Stimulated activated CD8-positive, alpha-beta memory T cell treated with anti-CD3 and anti-CD28 coated beads, Interleukin-7, amount 100 ng/mL, for 1 hour (primary cell): ENCODE data around the gene KRT7.
"Not testable (repeated sequence)": the region's sequence is repeated elsewhere in the genome, so short reads cannot be mapped to it uniquely, and the experiment has no call there.

ENCODE experiments used
- DNase-seq, 2 donors: peaks; one replicate each; pipeline ENCODE4 v3.0.0-alpha.2; 2020; ENCODE audit warnings: low read depth in 2 of 2

KRT7 gene

DNA sequence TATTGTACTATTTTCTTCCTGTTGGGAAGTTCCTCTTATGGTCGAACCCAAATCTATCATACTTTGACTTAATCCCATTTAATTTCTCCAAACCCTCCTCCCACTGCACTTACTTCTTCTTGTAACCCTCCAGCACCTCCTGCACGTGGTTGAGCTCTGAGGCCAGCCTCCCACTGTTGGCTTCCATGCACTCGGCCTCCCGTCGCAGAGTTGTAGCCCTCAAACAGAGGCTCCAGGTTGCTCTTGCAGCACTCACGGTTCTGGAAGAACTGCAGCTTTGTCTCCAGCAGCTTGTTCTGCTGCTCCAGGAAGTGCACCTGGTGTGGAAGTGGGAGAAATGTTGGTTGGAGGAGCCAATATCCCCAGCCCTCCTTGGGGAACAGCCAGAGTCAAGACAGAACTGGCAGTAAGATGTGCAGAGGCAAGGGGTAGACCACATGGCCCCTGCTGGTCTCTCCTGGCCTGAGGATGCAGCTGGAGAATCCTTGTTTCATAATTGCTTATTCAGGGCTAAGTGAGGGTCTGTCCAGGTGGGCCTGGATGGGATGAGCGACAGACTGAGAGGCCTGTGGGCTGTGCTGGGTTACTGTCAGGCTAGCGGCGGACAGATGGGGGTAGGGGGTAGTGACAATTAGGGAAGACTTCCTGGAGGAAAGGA, 23.0 kb downstream of the KRT7 start:
- no peak for DNase-seq

- no peak for DNase-seq
Observed at GRCh38 chr12:52256584-52256935, 23.5 kb downstream of the KRT7 start.

- no peak for DNase-seq
Observed at GRCh38 chr12:52257074-52257551, 24.1 kb downstream of the KRT7 start.

GRCh38 chr12:52257922-52258321, 24.9 kb downstream of the KRT7 start:
- not testable (repeated sequence) for DNase-seq

- no peak for DNase-seq
Observed at GRCh38 chr12:52258335-52258901, 25.4 kb downstream of the KRT7 start.

DNA sequence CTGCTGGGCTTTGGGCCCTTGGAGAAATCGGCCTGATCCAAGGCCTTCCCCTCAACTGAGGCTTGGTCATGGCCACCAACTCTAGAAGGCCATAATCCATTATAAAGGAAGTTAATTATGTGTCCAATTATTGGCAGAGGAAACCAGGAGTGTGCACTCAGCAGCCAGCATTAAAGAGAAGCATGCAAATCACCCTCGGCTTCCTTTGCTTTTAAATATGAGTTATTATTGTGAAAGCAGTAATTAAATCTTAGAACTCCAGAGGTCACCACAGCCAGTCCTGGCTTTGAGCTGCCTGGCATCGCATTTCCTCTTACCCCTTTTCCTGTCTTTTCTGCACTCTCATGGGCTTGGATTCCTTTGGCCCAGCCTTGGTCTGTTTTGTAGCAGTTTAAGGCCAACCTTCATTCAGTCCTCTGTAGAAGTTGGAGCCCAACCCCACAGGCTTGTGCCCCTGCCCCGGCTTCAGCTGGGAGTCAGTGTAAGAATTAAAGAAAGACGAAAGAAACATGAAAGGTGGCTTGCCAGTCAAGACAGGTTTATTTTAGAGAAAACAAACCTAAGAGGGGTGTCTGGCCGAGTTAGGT, 26.7 kb downstream of the KRT7 start:
- DNase-seq = no peak

DNA sequence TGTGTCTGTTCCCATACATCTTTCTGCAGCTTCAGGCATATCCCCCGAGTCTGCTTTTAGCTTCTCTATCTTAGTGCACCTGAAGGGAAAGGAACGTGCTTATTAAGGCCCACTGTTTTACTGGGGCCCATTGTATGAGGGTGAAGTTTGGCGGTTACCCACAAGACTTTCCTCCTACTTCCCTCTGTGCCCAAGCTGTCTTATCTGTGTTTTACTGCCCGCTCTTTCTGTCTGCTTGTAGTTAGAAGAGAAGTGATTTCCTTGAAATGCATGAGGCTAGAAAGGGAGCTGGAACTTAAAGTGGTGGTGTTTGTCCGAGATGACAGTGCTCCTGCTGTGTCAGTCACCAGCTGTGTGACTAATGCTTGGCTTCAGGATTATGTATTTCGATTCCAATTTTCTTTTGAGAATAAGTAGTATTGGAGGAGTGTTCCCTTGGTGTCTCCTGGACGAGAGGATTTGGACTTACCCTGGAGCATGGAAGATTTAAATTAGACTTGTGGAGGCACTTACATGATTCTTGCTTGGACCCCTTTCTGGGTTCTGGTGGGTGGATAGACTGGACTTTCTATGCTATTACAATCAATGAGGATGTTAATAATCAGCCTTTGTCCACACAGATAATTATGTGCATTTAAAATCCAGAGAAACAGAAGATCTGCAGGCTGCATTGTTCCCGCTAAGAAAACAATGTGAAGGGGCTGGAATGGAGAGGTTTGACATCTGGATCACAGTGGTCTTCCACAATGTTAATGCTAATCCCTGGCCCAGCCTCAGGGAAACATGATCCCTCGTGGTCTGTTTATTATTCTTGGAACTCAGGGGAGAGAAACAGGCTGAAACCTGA, 27.5 kb downstream of the KRT7 start:
- no peak for DNase-seq

DNA sequence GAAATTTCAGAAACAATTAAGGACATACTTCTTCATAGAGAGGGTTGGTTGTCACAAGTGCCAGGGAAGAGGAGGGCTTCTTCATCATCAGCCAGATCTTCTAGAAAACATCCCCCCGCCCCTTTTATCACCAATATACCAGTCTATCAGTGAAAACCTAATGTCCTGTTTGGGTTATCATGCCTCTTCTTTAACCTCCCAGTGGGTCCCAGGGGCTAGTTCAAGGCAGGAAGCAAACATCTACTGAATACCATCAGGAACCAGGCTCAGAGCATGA, 28.1 kb downstream of the KRT7 start:
- no peak for DNase-seq

DNA sequence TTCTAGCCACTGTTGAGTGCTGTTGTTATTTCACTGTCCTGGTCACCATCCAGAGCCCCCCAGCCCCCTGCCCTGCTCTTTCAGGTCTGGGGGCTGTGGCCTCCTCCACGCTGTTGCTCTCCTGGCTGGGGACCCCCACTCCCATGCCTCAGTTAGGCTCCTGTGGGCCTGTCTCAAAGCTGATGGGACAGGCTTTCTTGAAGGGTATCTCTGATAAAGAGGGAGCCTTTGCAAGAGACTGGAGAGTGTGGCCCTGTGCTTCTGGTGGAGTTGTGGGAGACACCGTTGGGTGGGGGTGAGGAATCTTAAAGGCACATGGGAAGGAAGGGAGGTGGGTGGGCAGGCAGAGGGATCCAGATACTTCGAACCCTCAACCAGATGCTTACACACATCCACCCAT, 29.2 kb downstream of the KRT7 start:
- no peak for DNase-seq

DNA sequence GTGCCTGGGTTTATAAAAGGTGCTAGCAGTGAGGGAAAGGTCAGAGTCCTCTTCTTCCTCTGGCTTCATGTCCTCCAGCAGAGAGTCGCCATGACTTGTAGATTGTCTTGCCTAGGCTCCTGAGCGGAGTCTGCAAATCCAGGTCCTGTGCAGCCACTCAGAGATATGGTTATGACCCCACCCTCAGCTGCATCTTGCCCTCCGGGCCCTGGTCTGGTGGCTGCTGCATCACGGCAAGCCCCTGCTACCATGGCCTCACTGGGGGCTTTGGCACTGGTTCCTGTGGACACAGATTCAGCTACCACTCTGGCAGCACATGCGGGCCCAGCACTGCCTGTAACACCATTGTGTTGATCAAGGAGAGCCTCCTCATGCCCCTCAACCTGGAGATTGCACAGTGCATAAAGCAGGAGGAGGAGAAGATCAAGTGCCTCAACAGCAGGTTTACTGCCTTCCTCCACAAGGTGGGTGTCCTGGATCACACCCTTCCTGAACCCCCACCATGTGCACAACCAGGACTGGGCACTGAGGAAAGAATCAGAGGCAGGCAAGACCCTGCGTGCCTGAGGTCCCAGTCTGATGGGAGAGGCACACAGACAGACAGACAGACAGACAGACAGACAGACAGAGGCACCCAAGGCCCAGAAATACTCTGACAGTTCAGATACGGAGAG, 30.9 kb downstream of the KRT7 start:
- no peak for DNase-seq

DNA sequence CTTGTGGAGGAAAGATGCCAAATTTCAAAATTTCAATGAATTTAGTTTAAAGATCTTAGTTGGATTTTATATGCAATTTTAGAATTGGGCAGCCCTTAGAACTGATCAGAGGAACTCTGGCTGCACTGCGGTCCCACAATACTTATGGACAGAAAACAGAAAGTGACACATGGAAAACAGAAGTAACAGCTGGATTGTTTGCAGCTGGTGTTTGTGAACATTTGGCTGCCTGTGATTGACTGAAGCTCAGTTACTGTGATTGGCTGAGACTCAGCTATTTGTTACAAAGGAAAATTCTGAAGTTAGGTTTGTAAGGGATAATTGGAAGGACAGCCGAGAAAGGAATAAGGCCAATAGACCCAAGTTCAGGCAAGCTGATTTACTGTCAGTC, 31.4 kb downstream of the KRT7 start:
- DNase-seq = no peak

DNA sequence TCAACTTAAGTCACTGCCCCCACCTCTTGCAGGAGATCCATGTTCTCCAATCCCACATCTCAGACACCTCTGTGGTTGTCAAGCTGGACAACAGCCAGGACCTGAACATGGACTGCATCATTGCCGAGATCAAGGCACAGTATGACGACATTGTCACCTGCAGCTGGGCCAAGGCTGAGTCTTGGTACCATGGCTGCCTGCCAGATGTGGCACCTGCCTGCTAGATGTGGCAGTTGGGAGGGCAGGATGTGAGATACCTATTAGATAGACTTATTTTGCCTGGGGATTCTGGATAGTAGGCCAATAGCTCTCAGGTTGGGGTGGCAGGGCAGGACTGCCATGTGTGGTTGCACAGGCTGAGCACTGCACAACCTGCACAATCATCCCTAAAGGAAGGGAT, 33.5 kb downstream of the KRT7 start:
- no peak for DNase-seq

GRCh38 chr12:52267266-52267665, 34.2 kb downstream of the KRT7 start:
- no peak for DNase-seq

GRCh38 chr12:52267699-52268098, 34.7 kb downstream of the KRT7 start:
- no peak for DNase-seq

- no peak for DNase-seq
Observed at GRCh38 chr12:52268212-52268611, 35.2 kb downstream of the KRT7 start.

- DNase-seq = no peak
Observed at GRCh38 chr12:52270541-52271070, 37.6 kb downstream of the KRT7 start.

DNA sequence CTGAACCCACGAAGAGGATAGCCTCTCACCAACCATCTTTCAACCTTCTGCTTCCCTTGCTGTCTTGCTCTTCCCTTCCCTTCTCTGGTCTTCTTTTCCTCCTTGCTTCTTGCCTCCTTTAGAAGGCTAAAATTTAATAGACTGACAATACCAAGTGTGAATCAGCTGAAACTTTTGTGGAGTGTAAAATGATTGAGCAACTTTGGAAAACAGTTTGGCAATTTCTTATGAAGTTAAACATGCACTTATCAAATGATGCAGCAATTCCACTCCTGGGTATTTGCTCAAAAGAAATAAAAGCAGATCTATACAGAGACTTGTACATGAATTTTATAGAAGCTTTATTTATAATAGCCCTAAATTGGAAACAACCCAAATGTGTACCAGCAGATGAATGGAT, 38.1 kb downstream of the KRT7 start:
- no peak for DNase-seq

DNA sequence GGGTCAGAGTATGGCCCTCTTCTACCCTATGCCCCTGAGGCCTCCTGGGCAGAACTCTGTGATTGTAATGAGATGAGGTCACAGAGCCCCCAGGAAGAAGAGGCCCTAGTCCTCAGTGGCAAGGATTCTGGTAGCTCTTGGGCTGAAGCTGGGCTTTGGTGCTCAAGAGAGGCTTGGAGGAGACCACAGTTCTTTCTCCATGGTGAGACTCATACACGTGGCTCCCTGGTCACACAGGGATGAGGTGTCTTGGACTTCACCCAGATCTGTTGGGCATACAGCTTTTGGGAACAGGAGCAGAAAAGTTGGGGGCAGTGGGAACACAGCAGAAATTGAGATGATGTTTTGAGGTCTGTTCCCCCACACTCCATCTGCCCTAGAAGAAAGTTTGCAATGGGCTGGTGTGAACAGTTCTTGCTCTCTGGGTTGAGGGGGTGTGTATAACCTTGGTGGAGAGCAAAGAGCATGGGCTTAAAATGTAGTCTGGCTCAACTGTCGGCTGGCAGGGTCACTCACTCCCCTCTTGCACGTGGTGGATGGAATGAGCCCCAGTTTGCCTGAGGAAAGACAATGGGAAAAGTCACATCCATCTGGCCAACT, 41.6 kb downstream of the KRT7 start, which contains the start of gene KRT86:
KRT86 (plus strand) TSS at position 125 of the 600 bp plus-strand sequence. CDS start 27,272 bp downstream, outside the sequence.
- no peak for DNase-seq

- no peak for DNase-seq
Observed at GRCh38 chr12:52275686-52276085, 42.6 kb downstream of the KRT7 start.

DNA sequence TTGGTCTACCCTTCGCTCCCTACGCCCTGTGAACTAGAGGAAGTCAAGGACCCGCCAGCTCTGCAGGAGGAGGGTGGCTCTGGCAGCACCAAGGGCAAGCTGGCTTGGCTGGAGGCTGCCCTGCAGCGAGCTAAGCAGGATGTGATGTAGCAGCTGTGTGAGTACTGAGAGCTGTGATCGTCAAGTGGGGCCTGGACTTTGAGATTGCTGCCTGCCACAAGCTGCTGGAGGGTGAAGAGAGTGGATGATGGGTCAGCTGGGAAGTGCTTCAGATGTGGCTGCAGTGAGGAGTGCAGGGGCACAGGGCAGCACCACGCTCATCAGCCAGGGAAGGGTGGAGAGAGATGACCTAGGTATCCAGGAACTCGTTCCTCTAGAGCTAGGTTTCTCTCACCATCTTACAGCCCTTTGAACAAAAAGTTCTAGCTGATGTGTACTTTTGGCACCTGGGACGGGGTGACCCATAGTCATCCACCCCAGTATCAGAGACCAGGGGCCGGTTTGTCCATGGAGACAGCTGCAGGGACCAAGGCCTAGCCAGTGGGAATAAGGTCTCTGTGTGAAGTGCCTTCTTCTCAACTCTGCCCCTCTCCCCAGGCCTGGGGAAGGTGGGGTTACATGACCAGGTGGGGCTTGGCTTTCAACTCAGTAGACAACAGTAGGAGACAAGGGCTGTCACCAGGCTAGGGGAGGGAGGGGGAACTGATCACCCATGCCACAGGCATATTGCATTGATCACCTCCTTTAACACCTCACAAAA, 44.6 kb downstream of the KRT7 start:
- no peak for DNase-seq
